Endothelial cell of umbilical vein (primary cell): ENCODE measurements around the gene RFLNA. TPM values are rescaled to one million over a fixed set of nuclear protein-coding genes. Genes with fewer than 3 reads are reported as not detected.

Source experiments
- BruUV-seq: library from RNA; stranded (reverse); fragments of 400-500 nt; replicated peaks from 2 replicates; lab custom pipeline; 2021; lab: Mats Ljungman, UMichigan
- CTCF ChIA-PET: fragments of 300-600, 350-600 bp; sonication (Branson Sonifier 250); formaldehyde crosslinking; loops from one replicate; lab custom pipeline; 2021; ENCODE audit warnings: antibody characterized with exemption, inconsistent platforms; lab: Charles Lee
- POLR2A ChIA-PET: fragments of 300-600, 350-600 bp; sonication (Branson Sonifier 250); formaldehyde crosslinking; loops from one replicate; lab custom pipeline; 2021; ENCODE audit warnings: antibody characterized with exemption, inconsistent platforms; lab: Charles Lee
- DNase-seq: peaks from one replicate; pipeline ENCODE4 v3.0.0-alpha.2; 2011; ENCODE audit warnings: low read depth, low spot score
- FAIRE-seq: peaks from 2 replicates; lab custom pipeline; 2011; peaks lifted over from hg19 to GRCh38; lab: Jason Lieb, UNC
- H2AFZ ChIP-seq: 2 replicates; pipeline ENCODE4 v1.6.0; 2012; ENCODE audit warnings: low read depth, low read length, control low read depth, inconsistent platforms
- H3K27ac ChIP-seq: 2 replicates; pipeline ENCODE4 v1.5.1; 2011; ENCODE audit warnings: low read depth, mild to moderate bottlenecking, control low read depth, low read length, moderate library complexity; ENCODE audit not compliant: insufficient read depth
- H3K27me3 ChIP-seq, 2 experiments: 2 replicates each; pipeline versions ENCODE4 v1.6.0 to v1.6.1; 2011; ENCODE audit warnings: low read length in 2 of 2, mixed read lengths in 1 of 2; ENCODE audit not compliant: control insufficient read depth in 2 of 2, insufficient read depth in 2 of 2
- H3K36me3 ChIP-seq, 2 experiments: 2 replicates in 1 of 2; 3 replicates in 1 of 2; pipeline ENCODE4 v1.5.1; 2011; ENCODE audit warnings: low read length in 2 of 2, mild to moderate bottlenecking in 1 of 2, moderate library complexity in 1 of 2; ENCODE audit not compliant: control insufficient read depth in 2 of 2, insufficient read depth in 2 of 2; ENCODE audit errors: extremely low read depth in 1 of 2
- H3K4me1 ChIP-seq: 3 replicates; pipeline ENCODE4 v1.5.1; 2011; ENCODE audit warnings: mild to moderate bottlenecking, low read length; ENCODE audit not compliant: control insufficient read depth, insufficient read depth; ENCODE audit errors: extremely low read depth
- H3K4me2 ChIP-seq: 2 replicates; pipeline ENCODE4 v1.6.1; 2011; ENCODE audit warnings: low read length, control low read depth, mixed read lengths; ENCODE audit not compliant: insufficient read depth
- H3K4me3 ChIP-seq, 3 experiments: fragments of 200-600 bp in 1 of 3; sonication (generic), shearing (Covaris generic) in 1 of 3; replicated peaks in 1 of 3; 2 replicates each; pipeline ENCODE4 v1.5.1; 2011 to 2016; ENCODE audit warnings: control low read depth in 3 of 3, low read length in 3 of 3, mild to moderate bottlenecking in 2 of 3, inconsistent platforms in 1 of 3, low read depth in 1 of 3, moderate library complexity in 1 of 3; ENCODE audit not compliant: insufficient read depth in 1 of 3
- H3K79me2 ChIP-seq: 2 replicates; pipeline ENCODE4 v1.6.0; 2012; ENCODE audit warnings: low read length, inconsistent platforms; ENCODE audit not compliant: control insufficient read depth, insufficient read depth
- H3K9ac ChIP-seq: replicated peaks from 2 replicates; pipeline ENCODE3; 2011; ENCODE audit warnings: low read length, control low read depth; ENCODE audit not compliant: insufficient read depth; ENCODE audit errors: extremely low read depth
- H3K9me1 ChIP-seq: replicated peaks from 3 replicates; pipeline ENCODE4 v1.6.0; 2011; ENCODE audit warnings: mild to moderate bottlenecking, low read length; ENCODE audit not compliant: control insufficient read depth, insufficient read depth; ENCODE audit errors: extremely low read depth
- H3K9me3 ChIP-seq: replicated peaks from 2 replicates; pipeline ENCODE4 v1.5.1; 2012; ENCODE audit warnings: low read length, inconsistent platforms; ENCODE audit not compliant: control insufficient read depth, insufficient read depth
- H4K20me1 ChIP-seq: replicated peaks from 2 replicates; pipeline ENCODE3; 2011; ENCODE audit warnings: mild to moderate bottlenecking, low read length; ENCODE audit not compliant: control insufficient read depth, insufficient read depth; ENCODE audit errors: extremely low read depth
- CTCF ChIP-seq, 2 donors: IDR thresholded peaks; 1 replicate in 1 of 2; 2 replicates in 1 of 2; pipeline ENCODE4 v1.5.1; 2011; ENCODE audit warnings: low read length in 2 of 2, mild to moderate bottlenecking in 2 of 2, moderate library complexity in 2 of 2, control low read depth in 1 of 2, inconsistent platforms in 1 of 2, low read depth in 1 of 2; ENCODE audit not compliant: insufficient read depth in 1 of 2; ENCODE audit errors: extremely low read depth in 1 of 2
- EZH2 ChIP-seq: IDR thresholded peaks from 2 replicates; pipeline ENCODE4 v1.6.1; 2012; ENCODE audit warnings: borderline replicate concordance, low read depth, mild to moderate bottlenecking, moderate library complexity, low read length, inconsistent platforms; ENCODE audit not compliant: severe bottlenecking
- FOS ChIP-seq: IDR thresholded peaks from 2 replicates; pipeline ENCODE4 v1.6.1; 2011; ENCODE audit warnings: mild to moderate bottlenecking, low read length, moderate library complexity, borderline replicate concordance; ENCODE audit not compliant: insufficient read depth
- GATA2 ChIP-seq: IDR thresholded peaks from 2 replicates; pipeline ENCODE4 v1.7.0; 2011; ENCODE audit warnings: low read depth, mild to moderate bottlenecking, moderate library complexity, mixed read lengths, low read length; ENCODE audit not compliant: insufficient read length, insufficient read depth
- JUN ChIP-seq: IDR thresholded peaks from 2 replicates; pipeline ENCODE4 v1.6.1; 2011; ENCODE audit warnings: borderline replicate concordance, low read depth; ENCODE audit not compliant: insufficient read length, insufficient read depth
- MAX ChIP-seq: IDR thresholded peaks from 2 replicates; pipeline ENCODE4 v1.6.1; 2011; ENCODE audit not compliant: insufficient read depth, insufficient read length
- MYC ChIP-seq: IDR thresholded peaks from one replicate; pipeline ENCODE4 v1.6.1; 2011; ENCODE audit warnings: mild to moderate bottlenecking, low read depth, low read length
- POLR2A ChIP-seq: IDR thresholded peaks from 2 replicates; pipeline ENCODE4 v1.6.1; 2012; ENCODE audit warnings: low read depth, mild to moderate bottlenecking, control low read depth, low read length
- POLR2AphosphoS5 ChIP-seq: IDR thresholded peaks from 2 replicates; pipeline ENCODE4 v1.6.1; 2012; ENCODE audit warnings: low read depth, mild to moderate bottlenecking, control low read depth, low read length, moderate library complexity; ENCODE audit not compliant: insufficient read depth
- dilution Hi-C: fragments of 300-500 bp; cut with MboI; formaldehyde crosslinking; loops from one replicate; pipeline ENCODE4 v1.15.0; 2019; ENCODE audit warnings: low sequenced_read_pairs; ENCODE audit not compliant: extremely low pct_ligation_motif_present
- intact Hi-C: fragments of 100-400 bp; cut with micrococcal nuclease; formaldehyde crosslinking; loops from one replicate; pipeline ENCODE4 v1.10.0; 2022
- polyA plus RNA-seq, 4 experiments: library from polyadenylated mRNA; depleted of rRNA in 3 of 4; stranded (reverse) in 3 of 4; unstranded in 1 of 4; fragments of >200 nt; gene quantifications; 2 replicates each; pipeline versions ENCODE4 v1.2.1 to v1.2.3, GENCODE V29; 2011 to 2012; ENCODE audit warnings: missing spikeins in 1 of 4
- total RNA-seq: library from RNA; stranded (reverse); gene quantifications from 2 replicates; pipeline ENCODE4 v1.2.3, GENCODE V29; 2021

RFLNA gene
- total and polyA plus RNA-seq, 2 donors (not counting 3 experiments of a cell fraction or from before 2014, with no cell fraction given), result 19.7 to 24.5 TPM

DNA sequence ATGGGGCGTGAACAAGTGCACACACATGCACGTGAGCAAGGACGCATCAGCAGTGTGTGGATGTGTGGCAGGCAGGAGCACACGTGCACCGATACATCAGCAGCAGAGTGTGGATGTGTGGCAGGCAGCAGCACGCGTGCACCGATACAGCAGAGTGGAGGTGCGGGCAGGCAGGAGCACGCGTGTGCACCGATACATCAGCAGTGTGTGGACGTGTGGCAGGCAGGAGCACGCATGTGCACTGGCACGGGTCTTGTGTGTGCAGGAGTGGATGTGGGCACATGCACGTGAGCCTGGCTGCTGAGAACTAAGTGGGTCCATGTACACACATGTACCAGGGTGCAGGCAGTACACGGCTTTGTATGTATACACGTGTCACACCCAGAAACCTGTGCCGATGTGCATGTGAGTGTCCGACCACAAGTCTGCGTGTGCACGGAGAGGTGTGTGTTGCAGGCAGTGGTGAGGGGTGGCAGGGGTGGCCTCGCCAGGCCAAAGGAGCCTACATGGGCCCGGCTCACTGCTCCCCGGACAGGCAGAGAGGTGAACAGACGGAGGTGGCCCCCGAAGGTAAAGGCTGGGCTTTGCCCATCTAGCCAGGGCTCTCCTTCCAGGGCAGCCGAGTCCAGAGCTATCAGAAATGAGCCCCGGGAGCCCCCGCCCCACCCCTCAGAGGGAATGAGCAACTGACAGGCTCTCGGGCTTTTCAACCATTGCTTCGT is 53.9 kb downstream of the RFLNA start:
- peaks cover 6% of the 10 kb centered on the region for H3K4me1 ChIP-seq
- ChIA-PET POLR2A (no interaction called here), CTCF (interaction anchor here (0.7 to 1.3 kb wide), 8 partner anchors 8 to 419 kb away, joined by 3 to 7 read pairs (median 4); no protein-coding TSS in a partner anchor)
- no peak overlapping the region for H3K4me2 ChIP-seq
- H3K9me1 ChIP-seq, result no peaks in the 10 kb centered on the region
- TF ChIP-seq MYC (no peak), GATA2 (no peak), CTCF (IDR thresholded peaks at IDR 0.05; ENCODE audit: extremely low read depth in 1 of 2, insufficient read depth in 1 of 2, low read depth in 1 of 2, low read length in 2 of 2) (no peak), EZH2 (no peak), POLR2A (no peak), MAX (no peak), FOS (no peak), JUN (no peak), POLR2AphosphoS5 (no peak)
- no peaks in the 10 kb centered on the region for H3K79me2 ChIP-seq
- H3K9ac ChIP-seq, result no peak overlapping the region
- no peak overlapping the region for H3K27ac ChIP-seq
- FAIRE-seq (no peak), DNase-seq (no peak)
- BruUV-seq, result no TSS peak
- dilution Hi-C loops, result no loop called here
- H3K27me3 ChIP-seq, result no peaks in the 10 kb centered on the region
- no peaks in the 10 kb centered on the region for H4K20me1 ChIP-seq
- H3K4me3 ChIP-seq, result no peak overlapping the region
- H3K36me3 ChIP-seq, result peaks cover 21 to 77% of the 10 kb centered on the region in 2 experiments
- intact Hi-C loops, result loop anchor here (2.0 kb wide), 1 partner anchor 418 kb away; no protein-coding TSS in a partner anchor
- H2AFZ ChIP-seq, result no peak overlapping the region
- H3K9me3 ChIP-seq, result no peaks in the 10 kb centered on the region
